HG02970 (cell line): Measurements from ENCODE around the gene RUNX1.
"Not testable (repeated sequence)": the region's sequence is repeated elsewhere in the genome, so short reads cannot be mapped to it uniquely, and the experiment has no call there.

ENCODE experiments used
- ATAC-seq: cut with Tn5 transposase; IDR thresholded peaks from one replicate; pipeline ENCODE4 v1.9.1; 2021; ENCODE audit warnings: mild to moderate bottlenecking, moderate library complexity, moderate number of reproducible peaks; ENCODE audit not compliant: unreplicated experiment, low FRiP score

RUNX1 gene

GRCh38 chr21:34818662-34819158, 230.4 kb downstream of the RUNX1 start:
- no peak for ATAC-seq

DNA sequence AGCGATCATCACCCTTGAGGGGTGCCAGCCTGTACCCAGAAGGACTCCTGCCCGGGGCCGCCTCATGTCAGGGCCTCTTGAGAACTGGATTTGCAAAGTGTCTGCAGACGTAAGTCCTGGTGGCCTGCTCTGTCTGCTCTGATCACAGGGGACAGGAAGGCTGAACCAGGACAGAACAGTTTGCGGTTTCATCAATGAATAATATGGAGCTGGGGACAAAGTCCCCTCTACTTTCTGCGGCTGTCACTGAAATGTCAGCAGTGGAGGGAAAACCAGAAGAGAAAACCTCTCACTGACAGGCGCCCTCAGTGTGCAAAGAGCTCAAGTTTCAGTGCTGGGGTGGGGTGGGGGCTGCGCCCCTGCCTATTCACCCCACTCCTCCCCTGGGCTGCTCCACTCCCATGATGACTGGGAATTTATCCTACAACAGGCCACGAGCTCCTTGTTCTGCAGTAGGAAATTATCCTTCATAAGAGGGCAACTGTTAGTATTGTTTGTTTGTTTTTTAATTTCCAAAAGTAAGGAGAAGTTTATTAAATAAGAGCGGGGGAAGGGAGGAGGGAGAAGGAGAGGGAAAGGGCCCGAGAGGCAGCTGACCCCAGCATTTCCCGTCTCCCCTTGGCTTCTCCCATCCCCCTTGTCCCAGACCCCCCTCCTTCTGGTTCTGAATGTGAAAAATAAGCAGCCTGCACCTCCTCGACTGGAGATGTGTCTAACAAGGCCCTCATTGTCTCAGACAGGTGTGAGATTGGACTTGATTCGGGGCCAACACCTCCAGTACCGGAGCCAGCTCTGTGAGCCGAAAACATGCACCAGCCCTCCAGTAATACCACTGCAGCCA, 231.1 kb downstream of the RUNX1 start:
- ATAC-seq = no peak

GRCh38 chr21:34815831-34816705, 233.0 kb downstream of the RUNX1 start:
- no peak for ATAC-seq

- ATAC-seq = no peak
Measured at GRCh38 chr21:34814529-34814951, 234.6 kb downstream of the RUNX1 start.

- ATAC-seq = no peak
Measured at GRCh38 chr21:34813266-34813894, 235.7 kb downstream of the RUNX1 start.

- no peak for ATAC-seq
Measured at GRCh38 chr21:34812504-34813265, 236.4 kb downstream of the RUNX1 start.

DNA sequence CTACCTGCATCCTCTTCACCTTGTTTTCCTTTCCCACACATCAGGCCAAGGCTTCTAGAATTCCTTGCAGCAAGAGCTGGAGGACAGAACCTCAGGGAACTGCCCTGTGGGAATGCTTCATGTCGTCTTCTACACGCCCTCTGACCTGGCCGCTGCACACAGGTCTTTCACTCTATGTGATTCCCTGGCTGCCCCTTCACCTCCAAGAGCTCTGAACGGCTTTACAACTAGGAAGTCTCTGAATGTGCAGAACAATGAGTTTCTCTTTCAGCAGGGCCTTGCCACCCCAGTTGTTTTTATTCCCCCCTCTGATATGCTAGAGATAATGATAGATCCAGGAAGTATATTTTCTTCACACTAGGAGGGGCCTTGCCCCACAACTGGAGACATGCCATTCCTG, 237.7 kb downstream of the RUNX1 start:
- no peak for ATAC-seq

GRCh38 chr21:34810786-34811185, 238.3 kb downstream of the RUNX1 start:
- ATAC-seq = no peak

GRCh38 chr21:34809822-34810221, 239.3 kb downstream of the RUNX1 start:
- ATAC-seq = no peak

- no peak for ATAC-seq
Measured at GRCh38 chr21:34808569-34809204, 240.4 kb downstream of the RUNX1 start.

DNA sequence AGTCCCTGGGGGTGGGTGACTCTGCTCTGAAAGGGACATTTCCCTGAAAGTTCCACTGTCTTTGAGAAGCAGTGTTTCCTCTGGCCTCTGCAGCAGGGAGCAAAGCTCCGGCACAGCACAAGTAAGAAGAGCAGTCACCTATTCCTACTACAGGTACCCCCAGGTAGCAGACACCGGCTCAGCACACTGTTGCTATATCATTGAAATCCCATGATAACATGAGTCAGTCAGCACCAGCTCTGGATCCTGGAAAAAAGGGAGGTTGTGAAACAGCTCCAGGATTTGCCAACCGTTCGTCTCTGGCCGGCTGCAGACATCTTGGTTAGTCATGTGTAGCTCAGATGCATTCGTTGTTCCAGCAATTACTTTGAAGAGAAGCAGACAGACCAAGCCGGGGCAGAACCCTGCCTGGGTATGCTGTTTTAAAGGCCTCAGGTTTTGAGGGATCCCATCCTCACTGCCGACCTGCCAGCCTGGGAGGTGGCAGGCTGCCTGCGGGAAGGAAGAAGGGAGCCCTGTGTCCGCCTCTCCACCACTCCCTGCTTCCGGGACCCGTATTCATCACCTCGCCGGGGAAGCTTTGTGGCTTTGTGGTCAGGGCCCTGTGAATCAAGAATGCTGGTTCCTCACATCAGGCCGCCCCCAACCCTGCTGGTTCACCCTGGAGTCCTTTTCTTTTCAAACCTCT, 241.1 kb downstream of the RUNX1 start:
- no peak for ATAC-seq

DNA sequence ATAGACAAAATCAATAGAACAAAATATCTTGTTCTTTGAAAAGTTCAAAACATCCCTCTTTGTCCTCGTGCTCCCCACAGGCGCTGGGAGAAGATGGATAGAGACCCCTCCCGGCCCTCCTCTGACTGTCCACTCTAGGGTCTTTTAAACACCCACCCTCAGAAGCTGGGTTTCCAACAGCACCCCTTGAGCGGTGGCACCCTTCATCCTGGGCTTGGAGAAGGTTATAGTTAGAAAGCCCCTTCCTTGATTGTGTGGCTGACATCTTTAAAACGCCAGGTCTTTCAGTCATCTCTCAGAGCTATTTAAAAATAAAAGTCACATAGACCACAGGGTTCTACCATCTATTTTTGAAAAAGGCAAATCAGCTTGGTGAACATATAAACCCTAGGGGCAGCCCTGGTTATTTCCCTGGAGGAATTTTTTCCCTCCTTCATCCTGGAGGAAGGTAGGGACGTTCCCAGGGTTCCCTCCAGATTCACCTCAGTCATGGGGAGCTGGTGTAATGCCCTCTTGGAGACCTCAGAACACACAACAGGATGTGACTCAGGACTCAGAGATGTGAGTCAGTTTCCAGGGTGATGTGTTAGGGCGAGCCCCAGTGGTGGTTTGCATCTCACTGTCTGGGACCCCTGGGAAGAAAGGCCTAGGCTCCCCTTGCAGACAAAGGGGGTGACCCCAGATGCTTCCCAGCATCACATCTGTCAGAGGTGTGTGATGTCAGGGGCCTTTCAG, 241.8 kb downstream of the RUNX1 start:
- no peak for ATAC-seq

DNA sequence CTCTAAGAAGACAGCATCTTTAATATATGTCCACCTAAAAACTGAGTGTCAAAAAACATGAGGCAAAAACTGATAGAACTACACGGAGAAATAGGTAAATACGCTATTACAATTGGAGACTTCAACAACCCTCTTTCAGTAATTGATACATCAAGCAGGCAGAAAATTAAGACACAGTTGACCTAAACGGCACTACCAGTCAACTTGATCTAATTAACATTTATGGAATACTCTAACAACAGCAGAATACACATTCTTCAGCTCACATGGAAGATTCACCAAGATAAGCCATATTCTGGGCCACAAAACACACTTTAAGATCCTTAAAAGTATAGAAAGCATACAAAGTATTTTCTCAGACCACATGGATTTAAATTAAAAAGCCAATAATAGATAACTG, 242.7 kb downstream of the RUNX1 start:
- ATAC-seq = no peak

DNA sequence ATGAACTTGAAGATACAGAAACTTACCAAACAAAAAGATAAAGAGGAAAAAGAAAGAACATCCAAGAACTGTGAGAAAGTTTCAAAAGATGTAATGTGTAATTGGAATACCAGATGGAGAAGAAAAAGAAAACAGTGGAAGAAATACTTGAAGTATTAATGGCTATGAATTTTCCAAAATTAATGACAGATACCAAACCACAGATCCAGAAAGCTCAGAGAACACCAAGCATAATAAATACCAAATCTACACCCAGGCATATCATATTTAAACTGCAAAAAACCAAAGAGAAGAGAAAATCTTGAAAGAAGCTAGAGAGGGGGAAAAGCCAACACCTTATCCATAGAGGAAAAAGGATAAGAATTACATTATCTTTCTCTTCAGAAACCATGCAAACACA, 243.9 kb downstream of the RUNX1 start:
- no peak for ATAC-seq

DNA sequence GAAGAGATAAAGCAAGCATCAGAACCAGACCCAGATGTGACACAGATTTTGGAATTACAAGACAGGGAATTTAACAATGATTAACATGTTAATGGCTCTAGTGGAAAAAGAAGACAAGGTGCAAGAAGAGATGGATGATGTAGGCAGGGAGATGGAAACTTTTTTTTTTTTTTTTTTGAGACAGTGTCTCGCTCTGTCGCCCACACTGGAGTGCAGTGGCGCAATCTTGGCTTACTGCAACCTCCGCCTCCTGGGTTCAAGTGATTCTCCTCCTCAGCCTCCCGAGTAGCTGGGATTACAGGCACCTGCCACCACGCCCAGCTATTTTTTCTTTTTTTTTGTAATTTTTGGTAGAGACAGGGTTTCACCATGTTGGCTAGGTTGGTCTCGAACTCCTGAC, 244.5 kb downstream of the RUNX1 start:
- not testable (repeated sequence) for ATAC-seq

- ATAC-seq = no peak
Measured at GRCh38 chr21:34803782-34804370, 245.2 kb downstream of the RUNX1 start.

- ATAC-seq = no peak
Measured at GRCh38 chr21:34802180-34802899, 246.8 kb downstream of the RUNX1 start.
